HG03457 (cell line): Measurements from ENCODE around the gene AP1S1.
"Not testable (repeated sequence)": the region's sequence is repeated elsewhere in the genome, so short reads cannot be mapped to it uniquely, and the experiment has no call there.

Source experiments
- ATAC-seq: cut with Tn5 transposase; IDR thresholded peaks from one replicate; pipeline ENCODE4 v1.9.1; 2021; ENCODE audit warnings: moderate number of reproducible peaks; ENCODE audit not compliant: unreplicated experiment

Gene AP1S1

GRCh38 chr7:101199522-101199921 lies 45.2 kb downstream of the AP1S1 start:
- not testable (repeated sequence) for ATAC-seq

GRCh38 chr7:101200504-101200861 lies 46.2 kb downstream of the AP1S1 start:
- no peak for ATAC-seq

GRCh38 chr7:101200862-101201599 lies 46.8 kb downstream of the AP1S1 start, which contains the start of gene MOGAT3:
TSS of gene MOGAT3 (minus strand) at chr7:101201036. CDS start at chr7:101200854, 182 bp downstream.
- no peak for ATAC-seq

- no peak for ATAC-seq
Measured at GRCh38 chr7:101201695-101202602, 47.7 kb downstream of the AP1S1 start.

GRCh38 chr7:101202603-101202918 lies 48.3 kb downstream of the AP1S1 start:
- ATAC-seq: no peak

DNA sequence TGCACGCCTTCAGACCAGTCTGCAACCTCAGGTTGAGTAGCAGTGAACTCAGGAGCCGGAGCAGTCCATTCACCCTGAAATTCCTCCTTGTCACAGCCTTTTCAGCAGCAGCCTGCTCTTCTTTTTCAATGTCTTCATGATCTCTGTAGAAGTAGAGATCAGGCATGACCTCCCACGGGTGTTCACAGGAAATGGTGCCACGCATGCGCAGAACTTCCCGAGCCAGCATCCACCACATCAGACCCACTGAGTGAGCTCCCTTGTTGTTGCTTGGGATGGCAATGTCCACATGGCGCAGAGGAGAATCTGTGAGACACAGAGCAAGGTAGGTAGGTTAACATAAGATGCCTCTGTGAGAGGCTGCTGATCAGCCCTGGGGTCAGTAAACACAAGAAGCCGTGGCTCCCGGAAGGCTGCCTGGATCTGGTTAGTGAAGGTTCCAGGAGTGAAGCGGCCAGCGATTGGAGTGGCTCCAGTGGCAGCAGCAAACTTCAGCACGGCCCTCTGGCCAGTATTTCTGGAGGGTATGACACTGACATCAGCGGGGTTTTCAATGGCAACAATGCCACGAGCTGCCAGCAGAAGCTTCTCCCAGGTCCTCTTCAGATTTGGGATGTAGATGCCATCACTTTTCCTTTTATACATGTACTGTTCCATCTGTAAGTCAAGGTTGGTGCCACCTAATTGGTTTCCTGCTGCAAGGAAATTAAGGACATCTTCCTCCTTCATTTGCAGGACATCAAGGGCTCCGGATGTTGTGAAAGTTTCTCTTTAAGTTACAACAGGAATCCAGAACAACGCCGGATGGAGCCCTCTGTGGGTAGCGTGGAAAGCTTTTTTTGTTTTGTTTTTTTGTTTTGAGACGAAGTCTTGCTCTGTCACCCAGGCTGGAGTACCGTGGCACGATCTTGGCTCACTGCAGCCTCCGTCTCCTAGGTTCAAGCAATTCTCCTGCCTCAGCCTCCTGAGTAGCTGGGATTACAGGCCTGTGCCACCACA lies 49.8 kb downstream of the AP1S1 start:
- ATAC-seq: not testable (repeated sequence)

GRCh38 chr7:101205901-101206664 lies 51.8 kb downstream of the AP1S1 start:
- no peak for ATAC-seq

- no peak for ATAC-seq
Measured at GRCh38 chr7:101206665-101207042, 52.4 kb downstream of the AP1S1 start.

- no peak for ATAC-seq
Measured at GRCh38 chr7:101207459-101207858, 53.2 kb downstream of the AP1S1 start.

- ATAC-seq: no peak
Measured at GRCh38 chr7:101208794-101209193, 54.5 kb downstream of the AP1S1 start.

GRCh38 chr7:101210143-101210542 lies 55.9 kb downstream of the AP1S1 start:
- no peak for ATAC-seq
